Body of pancreas (tissue), 4 donors: ENCODE measurements around the gene PACRG. TPM values are rescaled to one million over a fixed set of nuclear protein-coding genes. Genes with fewer than 3 reads are reported as not detected.

Experiments
- ATAC-seq: fragments of 150-250 bp; one replicate; pipeline ENCODE4 v1.9.1; 2016
- DNase-seq, 4 donors: peaks; one replicate each; pipeline ENCODE4 v3.0.0-alpha.2; 2019
- H3K27ac ChIP-seq, 4 donors: fragments of 200-600 bp; sonication (generic); 1 replicate in 3 of 4; 2 replicates in 1 of 4; pipeline versions ENCODE4 v1.5.1 to v1.6.1; 2016 to 2019; ENCODE audit warnings: mild to moderate bottlenecking in 1 of 4, mixed read lengths in 1 of 4, moderate library complexity in 1 of 4
- H3K27me3 ChIP-seq, 2 donors: fragments of 200-600 bp; sonication (generic); one replicate each; pipeline ENCODE4 v1.6.0; 2016; ENCODE audit warnings: mild to moderate bottlenecking in 1 of 2
- H3K36me3 ChIP-seq, 2 donors: fragments of 200-600 bp; sonication (generic); replicated peaks in 1 of 2; 2 replicates each; pipeline ENCODE4 v1.5.1; 2016; ENCODE audit warnings: low read depth in 2 of 2; ENCODE audit not compliant: insufficient read depth in 1 of 2
- H3K4me1 ChIP-seq: fragments of 200-600 bp; sonication (generic); one replicate; pipeline ENCODE4 v1.6.0; 2016
- H3K4me3 ChIP-seq, 2 donors: fragments of 200-600 bp; sonication (generic); 1 replicate in 1 of 2; 2 replicates in 1 of 2; pipeline ENCODE4 v1.5.1; 2016 to 2019
- H3K9me3 ChIP-seq, 3 donors: fragments of 200-600 bp; sonication (generic); 1 replicate in 2 of 3; 2 replicates in 1 of 3; pipeline ENCODE4 v1.5.1; 2016
- POLR2A ChIP-seq, 3 donors: fragments of 450-650 bp; IDR thresholded peaks; one replicate each; pipeline ENCODE4 v1.6.1; 2016; ENCODE audit warnings: antibody characterized with exemption in 3 of 3, mild to moderate bottlenecking in 2 of 3
- WGBS, 2 donors: methylation state at CpG; one replicate each; pipeline ENCODE4 v1.1.5; 2017; 5-methylcytosine and 5-hydroxymethylcytosine counted together
- intact Hi-C: fragments of 100-400 bp; cut with DNase I; formaldehyde crosslinking; loops from one replicate; pipeline ENCODE4 v1.15.1; 2023
- total RNA-seq, 2 donors: library from RNA; depleted of rRNA; stranded (reverse); fragments of >200 nt; gene quantifications; one replicate each; pipeline ENCODE4 v1.1.0, GENCODE V29; 2016
- TF ChIP-seq, protein P1 (sequence below), 7 experiments: fragments of 450-650 bp in 4 of 7; fragments of 200-600 bp in 3 of 7; sonication (generic) in 3 of 7; IDR thresholded peaks; one replicate each; pipeline ENCODE4 v1.5.1; 2016 to 2019; ENCODE audit warnings: antibody characterized with exemption in 7 of 7

Gene PACRG
- total RNA-seq, 2 donors from 2014 or later: 7.8 to 10.9 TPM

DNA sequence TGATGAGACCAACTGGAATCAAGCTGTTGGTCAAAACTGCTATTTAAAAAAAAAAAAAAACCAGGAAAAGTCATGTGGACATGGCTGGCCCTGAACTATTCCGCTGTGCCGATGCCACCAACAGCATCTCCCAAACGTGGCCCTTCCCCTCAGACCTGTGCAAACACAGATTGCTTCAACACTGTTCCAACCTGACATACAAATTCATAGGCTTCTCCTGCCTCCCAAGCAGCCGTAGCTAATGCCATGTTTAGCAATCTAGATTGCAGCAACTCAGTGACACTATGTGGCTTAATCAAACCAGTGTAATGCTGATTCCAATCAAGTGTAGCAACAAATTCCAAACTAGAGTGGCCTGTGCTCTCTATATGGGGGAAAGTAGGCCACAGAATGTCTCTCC, 16.4 kb upstream of the PACRG start:
- Histone ChIP-seq H3K4me3 (no peak overlapping the region), H3K27ac (no peak overlapping the region), H3K4me1 (peaks cover under 1% of the 10 kb centered on the region), H3K27me3 (no peaks in the 10 kb centered on the region), H3K36me3 (no peaks in the 10 kb centered on the region), H3K9me3 (no peaks in the 10 kb centered on the region)
- 81 to 83% methylated on average over 4 of the region's 4 CpGs for whole genome bisulfite sequencing, 2 donors
- TF ChIP-seq POLR2A (IDR thresholded peaks at IDR 0.05): no peak
- TF ChIP-seq, protein P1, sequence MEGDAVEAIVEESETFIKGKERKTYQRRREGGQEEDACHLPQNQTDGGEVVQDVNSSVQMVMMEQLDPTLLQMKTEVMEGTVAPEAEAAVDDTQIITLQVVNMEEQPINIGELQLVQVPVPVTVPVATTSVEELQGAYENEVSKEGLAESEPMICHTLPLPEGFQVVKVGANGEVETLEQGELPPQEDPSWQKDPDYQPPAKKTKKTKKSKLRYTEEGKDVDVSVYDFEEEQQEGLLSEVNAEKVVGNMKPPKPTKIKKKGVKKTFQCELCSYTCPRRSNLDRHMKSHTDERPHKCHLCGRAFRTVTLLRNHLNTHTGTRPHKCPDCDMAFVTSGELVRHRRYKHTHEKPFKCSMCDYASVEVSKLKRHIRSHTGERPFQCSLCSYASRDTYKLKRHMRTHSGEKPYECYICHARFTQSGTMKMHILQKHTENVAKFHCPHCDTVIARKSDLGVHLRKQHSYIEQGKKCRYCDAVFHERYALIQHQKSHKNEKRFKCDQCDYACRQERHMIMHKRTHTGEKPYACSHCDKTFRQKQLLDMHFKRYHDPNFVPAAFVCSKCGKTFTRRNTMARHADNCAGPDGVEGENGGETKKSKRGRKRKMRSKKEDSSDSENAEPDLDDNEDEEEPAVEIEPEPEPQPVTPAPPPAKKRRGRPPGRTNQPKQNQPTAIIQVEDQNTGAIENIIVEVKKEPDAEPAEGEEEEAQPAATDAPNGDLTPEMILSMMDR (IDR thresholded peaks at IDR 0.05): no peak
- intact Hi-C loops: no loop called here
- DNase-seq (no peak), ATAC-seq (no peak)

- DNase-seq (no peak), ATAC-seq (no peak)
- intact Hi-C loops: no loop called here
- H3K4me1 ChIP-seq: no peaks in the 10 kb centered on the region
- H3K27me3 ChIP-seq: no peaks in the 10 kb centered on the region
- H3K9me3 ChIP-seq: no peaks in the 10 kb centered on the region
- H3K4me3 ChIP-seq: no peak overlapping the region
- H3K27ac ChIP-seq: no peak overlapping the region
- 89 to 95% methylated on average over 2 of the region's 2 CpGs for WGBS, 2 donors
- H3K36me3 ChIP-seq: no peaks in the 10 kb centered on the region
- no peak for TF ChIP-seq POLR2A (IDR thresholded peaks at IDR 0.05)
- TF ChIP-seq, protein P1 (IDR thresholded peaks at IDR 0.05): no peak
Observed at GRCh38 chr6:162712694-162713093, 15.1 kb upstream of the PACRG start.

- DNase-seq: no peak
- no peaks in the 10 kb centered on the region for H3K9me3 ChIP-seq
- H3K4me3 ChIP-seq: no peak overlapping the region
- H3K36me3 ChIP-seq: no peaks in the 10 kb centered on the region
- intact Hi-C loops: no loop called here
- no peak overlapping the region for H3K27ac ChIP-seq
- TF ChIP-seq, protein P1 (IDR thresholded peaks at IDR 0.05): no peak
- no peak for TF ChIP-seq POLR2A (IDR thresholded peaks at IDR 0.05)
- H3K27me3 ChIP-seq: no peaks in the 10 kb centered on the region
- no peak for ATAC-seq
- no peaks in the 10 kb centered on the region for H3K4me1 ChIP-seq
- 83 to 86% methylated on average over 13 of the region's 13 CpGs for WGBS, 2 donors
Observed at GRCh38 chr6:162713974-162714780, 13.6 kb upstream of the PACRG start.

GRCh38 chr6:162715601-162716000, 12.2 kb upstream of the PACRG start:
- ATAC-seq (no peak), DNase-seq (no peak)
- Histone ChIP-seq H3K36me3 (no peaks in the 10 kb centered on the region), H3K27me3 (no peaks in the 10 kb centered on the region), H3K9me3 (no peaks in the 10 kb centered on the region), H3K27ac (no peak overlapping the region), H3K4me1 (no peaks in the 10 kb centered on the region), H3K4me3 (no peak overlapping the region)
- WGBS, 2 donors: 93 to 96% methylated on average over 6 of the region's 6 CpGs
- intact Hi-C loops: no loop called here
- TF ChIP-seq, protein P1 (IDR thresholded peaks at IDR 0.05): no peak
- TF ChIP-seq POLR2A (IDR thresholded peaks at IDR 0.05): no peak

DNA sequence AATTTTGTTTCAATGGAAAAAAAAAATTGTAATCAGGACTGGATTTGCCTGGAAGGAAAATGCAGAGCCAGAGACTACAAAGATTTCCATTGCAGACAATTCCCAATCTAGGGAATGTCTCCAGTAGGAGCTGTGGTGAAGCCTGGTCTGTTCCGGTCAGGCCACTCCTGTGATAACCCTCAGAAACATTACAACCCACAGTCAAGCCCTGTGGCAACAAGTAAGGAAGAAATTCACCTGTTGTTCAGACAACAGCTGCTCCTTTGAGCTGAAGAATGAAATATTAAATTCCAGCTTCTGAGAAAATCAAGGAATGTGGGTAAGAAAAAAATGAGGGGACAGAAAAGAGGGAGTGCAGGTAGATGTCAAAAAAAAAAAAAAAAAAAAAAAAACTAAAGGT, 8.2 kb upstream of the PACRG start:
- no peak overlapping the region for H3K4me3 ChIP-seq
- intact Hi-C loops: no loop called here
- WGBS, 2 donors: 88 to 89% methylated on average over 1 of the region's 1 CpG
- TF ChIP-seq, protein P1 (IDR thresholded peaks at IDR 0.05): no peak
- TF ChIP-seq POLR2A (IDR thresholded peaks at IDR 0.05): no peak
- H3K27me3 ChIP-seq: no peaks in the 10 kb centered on the region
- ATAC-seq: no peak
- peaks cover 3% of the 10 kb centered on the region for H3K4me1 ChIP-seq
- DNase-seq: no peak
- H3K36me3 ChIP-seq: no peaks in the 10 kb centered on the region
- no peak overlapping the region for H3K27ac ChIP-seq
- H3K9me3 ChIP-seq: no peaks in the 10 kb centered on the region
